WTC11 (cell line): ENCODE data around the gene EDIL3. TPM values are rescaled to one million over a fixed set of nuclear protein-coding genes. Genes with fewer than 3 reads are reported as not detected.
"Not testable (repeated sequence)": the region's sequence is repeated elsewhere in the genome, so short reads cannot be mapped to it uniquely, and the experiment has no call there.

Experiments
- ATAC-seq: fragments of 200-7000 bp; cut with Tn5 transposase; 2 replicates; pipeline ENCODE4 v1.10.0; 2021; ENCODE audit warnings: mild to moderate bottlenecking, moderate library complexity
- CTCF ChIA-PET: fragments of 300-600 bp; sonication (Branson Sonifier 250); formaldehyde crosslinking; loops from one replicate; lab custom pipeline; 2021; ENCODE audit warnings: antibody characterized with exemption; lab: Charles Lee
- POLR2A ChIA-PET: fragments of 350-600 bp; sonication (Branson Sonifier 250); formaldehyde crosslinking; loops from one replicate; lab custom pipeline; 2021; ENCODE audit warnings: antibody characterized with exemption; lab: Charles Lee
- DNase-seq: peaks from one replicate; pipeline ENCODE4 v3.0.0; 2021; ENCODE audit warnings: low spot score
- H3K27ac Mint-ChIP-seq: 2 replicates; pipeline ENCODE4 v1.8.0; 2021; ENCODE audit warnings: mixed read lengths
- H3K27me3 Mint-ChIP-seq: 2 replicates; pipeline ENCODE4 v1.8.0; 2021; ENCODE audit warnings: low read depth, mild to moderate bottlenecking, moderate library complexity, mixed read lengths
- H3K36me3 Mint-ChIP-seq: 2 replicates; pipeline ENCODE4 v1.8.0; 2021; ENCODE audit warnings: mixed read lengths
- H3K4me1 Mint-ChIP-seq: 2 replicates; pipeline ENCODE4 v1.8.0; 2022; ENCODE audit warnings: mixed read lengths
- H3K4me3 Mint-ChIP-seq: 2 replicates; pipeline ENCODE4 v1.8.0; 2021; ENCODE audit warnings: mild to moderate bottlenecking, moderate library complexity, mixed read lengths
- H3K9me3 Mint-ChIP-seq: 2 replicates; pipeline ENCODE4 v1.8.0; 2021; ENCODE audit warnings: mixed read lengths
- ELF4 ChIP-seq: sonication (generic); formaldehyde crosslinking; IDR thresholded peaks from 2 replicates; pipeline ENCODE4 v1.8.1; 2022; ENCODE audit warnings: low read depth, mild to moderate bottlenecking, moderate library complexity, missing genetic modification reagents
- FOXP1 ChIP-seq: sonication (generic); formaldehyde crosslinking; IDR thresholded peaks from 2 replicates; pipeline ENCODE4 v1.8.0; 2022; ENCODE audit warnings: missing genetic modification reagents, mild to moderate bottlenecking, moderate library complexity, borderline replicate concordance
- FOXP4 ChIP-seq: sonication (generic); formaldehyde crosslinking; IDR thresholded peaks from 2 replicates; pipeline ENCODE4 v1.8.0; 2022; ENCODE audit warnings: mild to moderate bottlenecking, missing genetic modification reagents
- GABPB1 ChIP-seq: sonication (generic); formaldehyde crosslinking; IDR thresholded peaks from 2 replicates; pipeline ENCODE4 v1.8.1; 2023; ENCODE audit warnings: mild to moderate bottlenecking, missing genetic modification reagents
- NFYB ChIP-seq: sonication (generic); formaldehyde crosslinking; conservative IDR thresholded peaks from 2 replicates; pipeline ENCODE4 v1.8.0; 2022; ENCODE audit warnings: low read depth, missing genetic modification reagents
- RORB ChIP-seq: fragments of 250-450 bp; sonication (Bioruptor Pico); IDR thresholded peaks from 2 replicates; pipeline ENCODE4 v1.9.0; 2021; ENCODE audit warnings: mild to moderate bottlenecking
- TCF7 ChIP-seq: sonication (generic); formaldehyde crosslinking; IDR thresholded peaks from 2 replicates; pipeline ENCODE4 v1.8.0; 2022; ENCODE audit warnings: mild to moderate bottlenecking, low read depth, missing genetic modification reagents, moderate library complexity
- ZBTB43 ChIP-seq: sonication (generic); formaldehyde crosslinking; IDR thresholded peaks from 2 replicates; pipeline ENCODE4 v1.8.1; 2023; ENCODE audit warnings: mild to moderate bottlenecking, missing genetic modification reagents
- ZNF317 ChIP-seq: sonication (generic); formaldehyde crosslinking; IDR thresholded peaks from 2 replicates; pipeline ENCODE4 v1.8.1; 2023; ENCODE audit warnings: low read depth, mild to moderate bottlenecking, moderate library complexity, missing genetic modification reagents, borderline replicate concordance
- ZNF425 ChIP-seq: fragments of 250-450 bp; sonication (Bioruptor Pico); conservative IDR thresholded peaks from 2 replicates; pipeline ENCODE4 v1.9.0; 2021; ENCODE audit warnings: mild to moderate bottlenecking
- total RNA-seq: library from RNA; stranded (reverse); gene quantifications from 3 replicates; pipeline ENCODE4 v1.2.3, GENCODE V29; 2021
- TF ChIP-seq, protein P1 (sequence below): sonication (generic); formaldehyde crosslinking; IDR thresholded peaks from 2 replicates; pipeline ENCODE4 v1.8.1; 2022; ENCODE audit warnings: low read depth, missing genetic modification reagents, borderline replicate concordance

Gene EDIL3
- total RNA-seq, 1 experiment from 2014 or later = 48.3 TPM

GRCh38 chr5:84327591-84327990 is 57.1 kb downstream of the EDIL3 start:
- Mint-ChIP-seq H3K27ac (no peak overlapping the region), H3K4me1 (peaks cover 5% of the 10 kb centered on the region), H3K9me3 (peaks cover 19% of the 10 kb centered on the region), H3K27me3 (no peaks in the 10 kb centered on the region), H3K4me3 (no peak overlapping the region), H3K36me3 (peaks cover 23% of the 10 kb centered on the region)
- ChIA-PET CTCF (no interaction called here), POLR2A (no interaction called here)
- DNase-seq (no peak), ATAC-seq (no peak)
- TF ChIP-seq ELF4 (CRISPR knock-in tag) = no peak
- no peak for TF ChIP-seq FOXP1 (CRISPR knock-in tag)
- TF ChIP-seq, protein P1, sequence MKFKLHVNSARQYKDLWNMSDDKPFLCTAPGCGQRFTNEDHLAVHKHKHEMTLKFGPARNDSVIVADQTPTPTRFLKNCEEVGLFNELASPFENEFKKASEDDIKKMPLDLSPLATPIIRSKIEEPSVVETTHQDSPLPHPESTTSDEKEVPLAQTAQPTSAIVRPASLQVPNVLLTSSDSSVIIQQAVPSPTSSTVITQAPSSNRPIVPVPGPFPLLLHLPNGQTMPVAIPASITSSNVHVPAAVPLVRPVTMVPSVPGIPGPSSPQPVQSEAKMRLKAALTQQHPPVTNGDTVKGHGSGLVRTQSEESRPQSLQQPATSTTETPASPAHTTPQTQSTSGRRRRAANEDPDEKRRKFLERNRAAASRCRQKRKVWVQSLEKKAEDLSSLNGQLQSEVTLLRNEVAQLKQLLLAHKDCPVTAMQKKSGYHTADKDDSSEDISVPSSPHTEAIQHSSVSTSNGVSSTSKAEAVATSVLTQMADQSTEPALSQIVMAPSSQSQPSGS (CRISPR knock-in tag) = no peak
- no peak for TF ChIP-seq NFYB (CRISPR knock-in tag)
- TF ChIP-seq RORB (CRISPR knock-in tag) = no peak
- TF ChIP-seq ZNF425 (CRISPR knock-in tag) = no peak
- TF ChIP-seq GABPB1 (CRISPR knock-in tag) = no peak
- TF ChIP-seq ZBTB43 = no peak
- no peak for TF ChIP-seq TCF7 (CRISPR knock-in tag)
- TF ChIP-seq FOXP4 = no peak

- CTCF ChIA-PET = no interaction called here
- no peak for ATAC-seq
- H3K27me3 Mint-ChIP-seq = no peaks in the 10 kb centered on the region
Measured at GRCh38 chr5:84322646-84323045, 62.0 kb downstream of the EDIL3 start.

GRCh38 chr5:84317826-84318225 is 66.9 kb downstream of the EDIL3 start:
- H3K4me3 Mint-ChIP-seq, CTCF ChIA-PET, DNase-seq, ATAC-seq, H3K27ac Mint-ChIP-seq, H3K4me1 Mint-ChIP-seq, H3K27me3 Mint-ChIP-seq, POLR2A ChIA-PET: not testable (repeated sequence)
- peaks cover 32% of the 10 kb centered on the region for H3K36me3 Mint-ChIP-seq
- H3K9me3 Mint-ChIP-seq = peaks cover 32% of the 10 kb centered on the region

More at GRCh38 chr5:84322646-84323045, 62.0 kb downstream of the EDIL3 start:
- Mint-ChIP-seq H3K27ac (no peak overlapping the region), H3K4me1 (no peaks in the 10 kb centered on the region), H3K36me3 (peaks cover 46% of the 10 kb centered on the region), H3K9me3 (peaks cover 40% of the 10 kb centered on the region), H3K4me3 (no peak overlapping the region)
- peak; percentile 88 for TF ChIP-seq ZNF317 (CRISPR knock-in tag)
- no peak for TF ChIP-seq FOXP1 (CRISPR knock-in tag)
- POLR2A ChIA-PET = no interaction called here
- DNase-seq = no peak

DNA sequence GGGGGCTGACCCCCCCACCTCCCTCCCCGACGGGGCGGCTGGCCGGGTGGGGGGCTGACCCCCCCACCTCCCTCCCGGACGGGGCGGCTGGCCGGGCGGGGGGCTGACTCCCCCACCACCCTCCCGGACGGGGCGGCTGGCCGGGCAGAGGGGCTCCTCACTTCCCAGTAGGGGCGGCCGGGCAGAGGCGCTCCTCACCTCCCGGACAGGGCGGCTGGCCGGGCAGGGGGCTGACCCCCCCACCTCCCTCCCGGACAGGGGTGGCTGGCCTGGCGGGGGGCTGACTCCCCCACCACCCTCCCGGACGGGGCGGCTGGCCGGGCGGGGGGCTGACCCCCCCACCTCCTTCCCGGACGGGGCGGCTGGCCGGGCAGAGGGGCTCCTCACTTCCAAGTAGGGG is 72.4 kb downstream of the EDIL3 start:
- CTCF ChIA-PET, H3K4me3 Mint-ChIP-seq, POLR2A ChIA-PET, ATAC-seq, DNase-seq, H3K27me3 Mint-ChIP-seq, H3K27ac Mint-ChIP-seq: not testable (repeated sequence)
- Mint-ChIP-seq H3K4me1 (peaks cover 19% of the 10 kb centered on the region), H3K36me3 (peaks cover 18% of the 10 kb centered on the region), H3K9me3 (peaks cover 22% of the 10 kb centered on the region)

- H3K4me3 Mint-ChIP-seq, H3K27ac Mint-ChIP-seq, ATAC-seq, POLR2A ChIA-PET, DNase-seq, H3K27me3 Mint-ChIP-seq, CTCF ChIA-PET: not testable (repeated sequence)
- peaks cover 18% of the 10 kb centered on the region for H3K36me3 Mint-ChIP-seq
- peaks cover 22% of the 10 kb centered on the region for H3K9me3 Mint-ChIP-seq
- H3K4me1 Mint-ChIP-seq = peaks cover 13% of the 10 kb centered on the region
Measured at GRCh38 chr5:84309850-84310249, 74.8 kb downstream of the EDIL3 start.
